ENCODE results near the gene SNX14.

SNX14 gene

DNA sequence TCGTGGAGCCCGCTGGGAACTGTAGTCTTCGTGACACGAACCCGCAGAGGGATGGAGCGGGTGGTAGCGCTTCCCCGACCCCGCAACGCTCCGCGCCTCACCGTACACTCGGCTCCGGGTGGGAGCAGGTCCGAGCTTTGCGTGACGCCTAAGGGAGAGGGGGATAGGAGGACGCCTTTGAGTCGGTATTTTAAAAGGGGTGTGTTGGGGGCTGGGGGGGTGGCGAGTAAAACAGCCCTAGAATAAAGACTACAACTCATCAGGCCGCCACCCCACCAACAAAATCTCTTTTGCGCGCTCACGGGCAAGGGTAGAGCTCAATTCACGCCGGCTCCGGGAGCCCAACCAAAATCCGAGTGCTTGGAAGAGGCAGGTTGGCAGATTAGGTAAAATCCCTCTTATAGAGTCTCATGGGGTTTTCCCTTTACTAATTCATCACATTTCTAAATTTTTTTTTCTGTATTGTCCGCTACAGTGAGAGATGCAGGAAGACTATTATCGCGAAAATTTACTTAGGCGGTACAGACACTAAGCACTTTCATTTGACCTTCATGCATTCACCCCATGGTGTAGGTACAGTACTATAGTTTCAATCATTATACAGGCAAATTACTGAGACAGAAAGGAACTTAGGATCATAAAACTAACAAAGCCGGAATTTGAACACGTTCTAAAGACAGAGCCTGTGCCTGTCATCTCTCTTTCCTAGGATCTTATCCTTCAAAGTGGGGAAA is 706 bp upstream of the SNX14 start (continued):
- TF ChIP-seq, protein P1, sequence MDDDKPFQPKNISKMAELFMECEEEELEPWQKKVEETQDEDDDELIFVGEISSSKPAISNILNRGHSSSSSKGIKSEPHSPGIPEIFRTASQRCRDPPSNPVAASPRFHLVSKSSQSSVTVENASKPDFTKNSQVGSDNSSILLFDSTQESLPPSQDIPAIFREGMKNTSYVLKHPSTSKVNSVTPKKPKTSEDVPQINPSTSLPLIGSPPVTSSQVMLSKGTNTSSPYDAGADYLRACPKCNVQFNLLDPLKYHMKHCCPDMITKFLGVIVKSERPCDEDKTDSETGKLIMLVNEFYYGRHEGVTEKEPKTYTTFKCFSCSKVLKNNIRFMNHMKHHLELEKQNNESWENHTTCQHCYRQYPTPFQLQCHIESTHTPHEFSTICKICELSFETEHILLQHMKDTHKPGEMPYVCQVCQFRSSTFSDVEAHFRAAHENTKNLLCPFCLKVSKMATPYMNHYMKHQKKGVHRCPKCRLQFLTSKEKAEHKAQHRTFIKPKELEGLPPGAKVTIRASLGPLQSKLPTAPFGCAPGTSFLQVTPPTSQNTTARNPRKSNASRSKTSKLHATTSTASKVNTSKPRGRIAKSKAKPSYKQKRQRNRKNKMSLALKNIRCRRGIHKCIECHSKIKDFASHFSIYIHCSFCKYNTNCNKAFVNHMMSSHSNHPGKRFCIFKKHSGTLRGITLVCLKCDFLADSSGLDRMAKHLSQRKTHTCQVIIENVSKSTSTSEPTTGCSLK (tag by site-specific recombination; IDR thresholded peaks at IDR 0.05): no peak
- TF ChIP-seq ZNF221 (tag by site-specific recombination; IDR thresholded peaks at IDR 0.05; ENCODE audit: borderline replicate concordance) (no peak), ZNF514 (tag by site-specific recombination; IDR thresholded peaks at IDR 0.05) (no peak), SCRT1 (tag by site-specific recombination; IDR thresholded peaks at IDR 0.05; ENCODE audit: borderline replicate concordance) (no peak), ZNF2 (tag by site-specific recombination; IDR thresholded peaks at IDR 0.05) (peak; percentile 57), KLF9 (tag by site-specific recombination; IDR thresholded peaks at IDR 0.05; ENCODE audit: low read depth) (no peak), ZNF501 (tag by site-specific recombination; IDR thresholded peaks at IDR 0.05) (no peak; the same call in 1 of the 2 replicates), ZEB2 (tag by site-specific recombination; IDR thresholded peaks at IDR 0.05) (peak; percentile 51; the same call in 1 of the 2 replicates), ZNF560 (tag by site-specific recombination; IDR thresholded peaks at IDR 0.05; ENCODE audit: borderline replicate concordance) (no peak), GFI1B (tag by site-specific recombination; IDR thresholded peaks at IDR 0.05) (no peak), ZNF350 (tag by site-specific recombination; IDR thresholded peaks at IDR 0.05) (no peak), ZBTB7A (tag by site-specific recombination; IDR thresholded peaks at IDR 0.05; ENCODE audit: low read depth) (no peak), ZNF792 (tag by site-specific recombination; IDR thresholded peaks at IDR 0.05) (no peak), ZNF169 (tag by site-specific recombination; IDR thresholded peaks at IDR 0.05) (no peak), PRDM1 (tag by site-specific recombination; IDR thresholded peaks at IDR 0.05) (peak; percentile 71), ZNF623 (tag by site-specific recombination; IDR thresholded peaks at IDR 0.05) (no peak), WT1 (tag by site-specific recombination; IDR thresholded peaks at IDR 0.05) (no peak)
- TF ChIP-seq, protein P2, sequence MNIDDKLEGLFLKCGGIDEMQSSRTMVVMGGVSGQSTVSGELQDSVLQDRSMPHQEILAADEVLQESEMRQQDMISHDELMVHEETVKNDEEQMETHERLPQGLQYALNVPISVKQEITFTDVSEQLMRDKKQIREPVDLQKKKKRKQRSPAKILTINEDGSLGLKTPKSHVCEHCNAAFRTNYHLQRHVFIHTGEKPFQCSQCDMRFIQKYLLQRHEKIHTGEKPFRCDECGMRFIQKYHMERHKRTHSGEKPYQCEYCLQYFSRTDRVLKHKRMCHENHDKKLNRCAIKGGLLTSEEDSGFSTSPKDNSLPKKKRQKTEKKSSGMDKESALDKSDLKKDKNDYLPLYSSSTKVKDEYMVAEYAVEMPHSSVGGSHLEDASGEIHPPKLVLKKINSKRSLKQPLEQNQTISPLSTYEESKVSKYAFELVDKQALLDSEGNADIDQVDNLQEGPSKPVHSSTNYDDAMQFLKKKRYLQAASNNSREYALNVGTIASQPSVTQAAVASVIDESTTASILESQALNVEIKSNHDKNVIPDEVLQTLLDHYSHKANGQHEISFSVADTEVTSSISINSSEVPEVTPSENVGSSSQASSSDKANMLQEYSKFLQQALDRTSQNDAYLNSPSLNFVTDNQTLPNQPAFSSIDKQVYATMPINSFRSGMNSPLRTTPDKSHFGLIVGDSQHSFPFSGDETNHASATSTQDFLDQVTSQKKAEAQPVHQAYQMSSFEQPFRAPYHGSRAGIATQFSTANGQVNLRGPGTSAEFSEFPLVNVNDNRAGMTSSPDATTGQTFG (tag by site-specific recombination; IDR thresholded peaks at IDR 0.05; ENCODE audit: borderline replicate concordance): no peak
- TF ChIP-seq, protein P3, sequence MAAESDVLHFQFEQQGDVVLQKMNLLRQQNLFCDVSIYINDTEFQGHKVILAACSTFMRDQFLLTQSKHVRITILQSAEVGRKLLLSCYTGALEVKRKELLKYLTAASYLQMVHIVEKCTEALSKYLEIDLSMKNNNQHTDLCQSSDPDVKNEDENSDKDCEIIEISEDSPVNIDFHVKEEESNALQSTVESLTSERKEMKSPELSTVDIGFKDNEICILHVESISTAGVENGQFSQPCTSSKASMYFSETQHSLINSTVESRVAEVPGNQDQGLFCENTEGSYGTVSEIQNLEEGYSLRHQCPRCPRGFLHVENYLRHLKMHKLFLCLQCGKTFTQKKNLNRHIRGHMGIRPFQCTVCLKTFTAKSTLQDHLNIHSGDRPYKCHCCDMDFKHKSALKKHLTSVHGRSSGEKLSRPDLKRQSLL (tag by site-specific recombination; IDR thresholded peaks at IDR 0.05): no peak
- TF ChIP-seq, protein P4, sequence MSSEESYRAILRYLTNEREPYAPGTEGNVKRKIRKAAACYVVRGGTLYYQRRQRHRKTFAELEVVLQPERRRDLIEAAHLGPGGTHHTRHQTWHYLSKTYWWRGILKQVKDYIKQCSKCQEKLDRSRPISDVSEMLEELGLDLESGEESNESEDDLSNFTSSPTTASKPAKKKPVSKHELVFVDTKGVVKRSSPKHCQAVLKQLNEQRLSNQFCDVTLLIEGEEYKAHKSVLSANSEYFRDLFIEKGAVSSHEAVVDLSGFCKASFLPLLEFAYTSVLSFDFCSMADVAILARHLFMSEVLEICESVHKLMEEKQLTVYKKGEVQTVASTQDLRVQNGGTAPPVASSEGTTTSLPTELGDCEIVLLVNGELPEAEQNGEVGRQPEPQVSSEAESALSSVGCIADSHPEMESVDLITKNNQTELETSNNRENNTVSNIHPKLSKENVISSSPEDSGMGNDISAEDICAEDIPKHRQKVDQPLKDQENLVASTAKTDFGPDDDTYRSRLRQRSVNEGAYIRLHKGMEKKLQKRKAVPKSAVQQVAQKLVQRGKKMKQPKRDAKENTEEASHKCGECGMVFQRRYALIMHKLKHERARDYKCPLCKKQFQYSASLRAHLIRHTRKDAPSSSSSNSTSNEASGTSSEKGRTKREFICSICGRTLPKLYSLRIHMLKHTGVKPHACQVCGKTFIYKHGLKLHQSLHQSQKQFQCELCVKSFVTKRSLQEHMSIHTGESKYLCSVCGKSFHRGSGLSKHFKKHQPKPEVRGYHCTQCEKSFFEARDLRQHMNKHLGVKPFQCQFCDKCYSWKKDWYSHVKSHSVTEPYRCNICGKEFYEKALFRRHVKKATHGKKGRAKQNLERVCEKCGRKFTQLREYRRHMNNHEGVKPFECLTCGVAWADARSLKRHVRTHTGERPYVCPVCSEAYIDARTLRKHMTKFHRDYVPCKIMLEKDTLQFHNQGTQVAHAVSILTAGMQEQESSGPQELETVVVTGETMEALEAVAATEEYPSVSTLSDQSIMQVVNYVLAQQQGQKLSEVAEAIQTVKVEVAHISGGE (tag by site-specific recombination; conservative IDR thresholded peaks at IDR 0.05; ENCODE audit: low read depth): no peak
- TF ChIP-seq, protein P5, sequence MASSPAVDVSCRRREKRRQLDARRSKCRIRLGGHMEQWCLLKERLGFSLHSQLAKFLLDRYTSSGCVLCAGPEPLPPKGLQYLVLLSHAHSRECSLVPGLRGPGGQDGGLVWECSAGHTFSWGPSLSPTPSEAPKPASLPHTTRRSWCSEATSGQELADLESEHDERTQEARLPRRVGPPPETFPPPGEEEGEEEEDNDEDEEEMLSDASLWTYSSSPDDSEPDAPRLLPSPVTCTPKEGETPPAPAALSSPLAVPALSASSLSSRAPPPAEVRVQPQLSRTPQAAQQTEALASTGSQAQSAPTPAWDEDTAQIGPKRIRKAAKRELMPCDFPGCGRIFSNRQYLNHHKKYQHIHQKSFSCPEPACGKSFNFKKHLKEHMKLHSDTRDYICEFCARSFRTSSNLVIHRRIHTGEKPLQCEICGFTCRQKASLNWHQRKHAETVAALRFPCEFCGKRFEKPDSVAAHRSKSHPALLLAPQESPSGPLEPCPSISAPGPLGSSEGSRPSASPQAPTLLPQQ (tag by site-specific recombination; IDR thresholded peaks at IDR 0.05): no peak
- TF ChIP-seq, protein P6, sequence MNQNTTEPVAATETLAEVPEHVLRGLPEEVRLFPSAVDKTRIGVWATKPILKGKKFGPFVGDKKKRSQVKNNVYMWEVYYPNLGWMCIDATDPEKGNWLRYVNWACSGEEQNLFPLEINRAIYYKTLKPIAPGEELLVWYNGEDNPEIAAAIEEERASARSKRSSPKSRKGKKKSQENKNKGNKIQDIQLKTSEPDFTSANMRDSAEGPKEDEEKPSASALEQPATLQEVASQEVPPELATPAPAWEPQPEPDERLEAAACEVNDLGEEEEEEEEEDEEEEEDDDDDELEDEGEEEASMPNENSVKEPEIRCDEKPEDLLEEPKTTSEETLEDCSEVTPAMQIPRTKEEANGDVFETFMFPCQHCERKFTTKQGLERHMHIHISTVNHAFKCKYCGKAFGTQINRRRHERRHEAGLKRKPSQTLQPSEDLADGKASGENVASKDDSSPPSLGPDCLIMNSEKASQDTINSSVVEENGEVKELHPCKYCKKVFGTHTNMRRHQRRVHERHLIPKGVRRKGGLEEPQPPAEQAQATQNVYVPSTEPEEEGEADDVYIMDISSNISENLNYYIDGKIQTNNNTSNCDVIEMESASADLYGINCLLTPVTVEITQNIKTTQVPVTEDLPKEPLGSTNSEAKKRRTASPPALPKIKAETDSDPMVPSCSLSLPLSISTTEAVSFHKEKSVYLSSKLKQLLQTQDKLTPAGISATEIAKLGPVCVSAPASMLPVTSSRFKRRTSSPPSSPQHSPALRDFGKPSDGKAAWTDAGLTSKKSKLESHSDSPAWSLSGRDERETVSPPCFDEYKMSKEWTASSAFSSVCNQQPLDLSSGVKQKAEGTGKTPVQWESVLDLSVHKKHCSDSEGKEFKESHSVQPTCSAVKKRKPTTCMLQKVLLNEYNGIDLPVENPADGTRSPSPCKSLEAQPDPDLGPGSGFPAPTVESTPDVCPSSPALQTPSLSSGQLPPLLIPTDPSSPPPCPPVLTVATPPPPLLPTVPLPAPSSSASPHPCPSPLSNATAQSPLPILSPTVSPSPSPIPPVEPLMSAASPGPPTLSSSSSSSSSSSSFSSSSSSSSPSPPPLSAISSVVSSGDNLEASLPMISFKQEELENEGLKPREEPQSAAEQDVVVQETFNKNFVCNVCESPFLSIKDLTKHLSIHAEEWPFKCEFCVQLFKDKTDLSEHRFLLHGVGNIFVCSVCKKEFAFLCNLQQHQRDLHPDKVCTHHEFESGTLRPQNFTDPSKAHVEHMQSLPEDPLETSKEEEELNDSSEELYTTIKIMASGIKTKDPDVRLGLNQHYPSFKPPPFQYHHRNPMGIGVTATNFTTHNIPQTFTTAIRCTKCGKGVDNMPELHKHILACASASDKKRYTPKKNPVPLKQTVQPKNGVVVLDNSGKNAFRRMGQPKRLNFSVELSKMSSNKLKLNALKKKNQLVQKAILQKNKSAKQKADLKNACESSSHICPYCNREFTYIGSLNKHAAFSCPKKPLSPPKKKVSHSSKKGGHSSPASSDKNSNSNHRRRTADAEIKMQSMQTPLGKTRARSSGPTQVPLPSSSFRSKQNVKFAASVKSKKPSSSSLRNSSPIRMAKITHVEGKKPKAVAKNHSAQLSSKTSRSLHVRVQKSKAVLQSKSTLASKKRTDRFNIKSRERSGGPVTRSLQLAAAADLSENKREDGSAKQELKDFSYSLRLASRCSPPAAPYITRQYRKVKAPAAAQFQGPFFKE (tag by site-specific recombination; IDR thresholded peaks at IDR 0.05; ENCODE audit: borderline replicate concordance): no peak
